SKM-1 (cell line): Measurements from ENCODE around the gene CCDC71.

ENCODE experiments used
- DNase-seq: peaks from one replicate; lab custom pipeline; 2025; ENCODE audit not compliant: unreplicated experiment; lab: John Stamatoyannopoulos, UW

The CCDC71 gene

GRCh38 chr3:49165771-49166751, at the start of gene CCDC71:
CCDC71 (minus strand) TSS chr3:49166331; CDS start chr3:49164208, 2,123 bp downstream.
- peak; percentile 41 for DNase-seq

GRCh38 chr3:49213998-49214397, 47.9 kb upstream of the CCDC71 start:
- no peak for DNase-seq

- no peak for DNase-seq
Measured at GRCh38 chr3:49213541-49213943, 47.4 kb upstream of the CCDC71 start.

- no peak for DNase-seq
Measured at GRCh38 chr3:49199900-49200281, 33.8 kb upstream of the CCDC71 start.

- no peak for DNase-seq
Measured at GRCh38 chr3:49199239-49199899, 33.2 kb upstream of the CCDC71 start.

- no peak for DNase-seq
Measured at GRCh38 chr3:49198611-49199230, 32.6 kb upstream of the CCDC71 start.

GRCh38 chr3:49198161-49198560, 32.0 kb upstream of the CCDC71 start:
- no peak for DNase-seq

GRCh38 chr3:49191741-49192140, 25.6 kb upstream of the CCDC71 start:
- DNase-seq, result no peak

- no peak for DNase-seq
Measured at GRCh38 chr3:49183873-49184272, 17.7 kb upstream of the CCDC71 start.

- no peak for DNase-seq
Measured at GRCh38 chr3:49182682-49183081, 16.6 kb upstream of the CCDC71 start.

GRCh38 chr3:49181351-49181750, 15.2 kb upstream of the CCDC71 start:
- DNase-seq, result no peak

- DNase-seq, result no peak
Measured at GRCh38 chr3:49180116-49180515, 14.0 kb upstream of the CCDC71 start.

- DNase-seq, result no peak
Measured at GRCh38 chr3:49177073-49177472, 10.9 kb upstream of the CCDC71 start.

GRCh38 chr3:49175530-49175929, 9.4 kb upstream of the CCDC71 start:
- no peak for DNase-seq

GRCh38 chr3:49174397-49174985, 8.4 kb upstream of the CCDC71 start:
- DNase-seq, result no peak

- DNase-seq, result no peak
Measured at GRCh38 chr3:49173792-49174170, 7.7 kb upstream of the CCDC71 start.

- DNase-seq, result no peak
Measured at GRCh38 chr3:49173116-49173791, 7.1 kb upstream of the CCDC71 start.

GRCh38 chr3:49172551-49173041, 6.5 kb upstream of the CCDC71 start:
- no peak for DNase-seq

- DNase-seq, result no peak
Measured at GRCh38 chr3:49171775-49172500, 5.8 kb upstream of the CCDC71 start.
